B cell (primary cell): Measurements from ENCODE around the gene SNAPC4.

ENCODE experiments used
- EZH2 ChIP-seq: IDR thresholded peaks from 2 replicates; pipeline ENCODE4 v1.6.1; 2012; ENCODE audit warnings: borderline replicate concordance, low read depth, mild to moderate bottlenecking, moderate library complexity, low read length; ENCODE audit not compliant: insufficient read depth, poor library complexity, severe bottlenecking
- TF ChIP-seq, protein P1 (sequence below): fragments of 200-600 bp; IDR thresholded peaks from one replicate; pipeline ENCODE4 v1.8.0; 2022; ENCODE audit warnings: antibody characterized with exemption, mild to moderate bottlenecking

DNA sequence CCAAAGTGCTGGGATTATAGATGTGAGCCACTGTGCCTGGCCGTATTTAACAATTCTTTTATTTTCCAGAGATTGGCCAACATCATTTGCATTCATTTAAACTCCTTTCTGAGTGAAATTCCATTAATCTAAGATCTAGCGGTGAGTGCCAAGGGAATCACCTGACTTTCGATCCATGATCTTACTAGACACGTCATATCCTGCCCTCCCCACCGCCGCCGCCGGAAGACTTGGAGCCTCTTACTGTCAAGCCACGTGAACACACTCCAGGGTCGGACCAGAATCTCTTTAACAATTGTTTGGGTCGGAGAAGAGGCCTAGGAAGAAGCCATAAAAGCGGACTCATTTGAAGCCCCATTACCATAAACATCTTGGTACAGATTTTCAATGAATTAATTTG is 26.8 kb upstream of the SNAPC4 start:
- TF ChIP-seq, protein P1, sequence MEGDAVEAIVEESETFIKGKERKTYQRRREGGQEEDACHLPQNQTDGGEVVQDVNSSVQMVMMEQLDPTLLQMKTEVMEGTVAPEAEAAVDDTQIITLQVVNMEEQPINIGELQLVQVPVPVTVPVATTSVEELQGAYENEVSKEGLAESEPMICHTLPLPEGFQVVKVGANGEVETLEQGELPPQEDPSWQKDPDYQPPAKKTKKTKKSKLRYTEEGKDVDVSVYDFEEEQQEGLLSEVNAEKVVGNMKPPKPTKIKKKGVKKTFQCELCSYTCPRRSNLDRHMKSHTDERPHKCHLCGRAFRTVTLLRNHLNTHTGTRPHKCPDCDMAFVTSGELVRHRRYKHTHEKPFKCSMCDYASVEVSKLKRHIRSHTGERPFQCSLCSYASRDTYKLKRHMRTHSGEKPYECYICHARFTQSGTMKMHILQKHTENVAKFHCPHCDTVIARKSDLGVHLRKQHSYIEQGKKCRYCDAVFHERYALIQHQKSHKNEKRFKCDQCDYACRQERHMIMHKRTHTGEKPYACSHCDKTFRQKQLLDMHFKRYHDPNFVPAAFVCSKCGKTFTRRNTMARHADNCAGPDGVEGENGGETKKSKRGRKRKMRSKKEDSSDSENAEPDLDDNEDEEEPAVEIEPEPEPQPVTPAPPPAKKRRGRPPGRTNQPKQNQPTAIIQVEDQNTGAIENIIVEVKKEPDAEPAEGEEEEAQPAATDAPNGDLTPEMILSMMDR, result no peak
- no peak for TF ChIP-seq EZH2
